Keratinocyte (primary cell): Measurements from ENCODE around the gene DNAJB13. TPM values are rescaled to one million over a fixed set of nuclear protein-coding genes. Genes with fewer than 3 reads are reported as not detected.

Experiments
- DNase-seq: peaks from one replicate; pipeline ENCODE4 v3.0.0-alpha.2; 2011; ENCODE audit warnings: low read depth, missing footprints, low spot score
- FAIRE-seq: peaks from 2 replicates; lab custom pipeline; 2011; peaks lifted over from hg19 to GRCh38; lab: Jason Lieb, UNC
- H2AFZ ChIP-seq: 2 replicates; pipeline ENCODE4 v1.6.0; 2012; ENCODE audit warnings: low read length, control low read depth, inconsistent platforms; ENCODE audit not compliant: control insufficient read depth
- H3K27ac ChIP-seq: 2 replicates; pipeline ENCODE4 v1.5.1; 2011; ENCODE audit warnings: low read length; ENCODE audit not compliant: control insufficient read depth, insufficient read depth
- H3K27me3 ChIP-seq: 3 replicates; pipeline ENCODE4 v1.6.0; 2011; ENCODE audit warnings: low read length; ENCODE audit not compliant: control insufficient read depth, insufficient read depth; ENCODE audit errors: extremely low read depth
- H3K36me3 ChIP-seq, 2 experiments: 2 replicates in 1 of 2; 3 replicates in 1 of 2; pipeline ENCODE4 v1.5.1; 2011; ENCODE audit warnings: low read length in 2 of 2, mild to moderate bottlenecking in 1 of 2; ENCODE audit not compliant: control insufficient read depth in 2 of 2, insufficient read depth in 2 of 2; ENCODE audit errors: extremely low read depth in 1 of 2
- H3K4me1 ChIP-seq: 3 replicates; pipeline ENCODE4 v1.5.1; 2011; ENCODE audit warnings: low read length; ENCODE audit not compliant: control insufficient read depth, insufficient read depth; ENCODE audit errors: extremely low read depth
- H3K4me2 ChIP-seq: 3 replicates; pipeline ENCODE4 v1.6.0; 2011; ENCODE audit warnings: low read depth, low read length; ENCODE audit not compliant: control insufficient read depth, insufficient read depth; ENCODE audit errors: extremely low read depth
- H3K4me3 ChIP-seq, 3 experiments: fragments of 200-600 bp in 1 of 3; sonication (generic) in 1 of 3; 2 replicates in 2 of 3; 3 replicates in 1 of 3; pipeline ENCODE4 v1.5.1; 2011 to 2016; ENCODE audit warnings: low read length in 3 of 3, mild to moderate bottlenecking in 3 of 3, control low read depth in 2 of 3, inconsistent platforms in 1 of 3, low read depth in 1 of 3, mixed read lengths in 1 of 3, mixed run types in 1 of 3, moderate library complexity in 1 of 3; ENCODE audit not compliant: control insufficient read depth in 2 of 3, insufficient read depth in 2 of 3; ENCODE audit errors: extremely low read depth in 1 of 3
- H3K79me2 ChIP-seq: 2 replicates; pipeline ENCODE4 v1.6.0; 2012; ENCODE audit warnings: low read length; ENCODE audit not compliant: control insufficient read depth, insufficient read depth
- H3K9ac ChIP-seq: 3 replicates; pipeline ENCODE4 v1.6.0; 2011; ENCODE audit warnings: low read length; ENCODE audit not compliant: control insufficient read depth, insufficient read depth; ENCODE audit errors: extremely low read depth
- H3K9me1 ChIP-seq: 3 replicates; pipeline ENCODE4 v1.6.0; 2011; ENCODE audit warnings: low read length; ENCODE audit not compliant: control insufficient read depth, insufficient read depth; ENCODE audit errors: extremely low read depth
- H3K9me3 ChIP-seq: 2 replicates; pipeline ENCODE4 v1.5.1; 2012; ENCODE audit warnings: low read depth, low read length; ENCODE audit not compliant: control insufficient read depth
- H4K20me1 ChIP-seq: 3 replicates; pipeline ENCODE4 v1.6.0; 2011; ENCODE audit warnings: low read length; ENCODE audit not compliant: control insufficient read depth, insufficient read depth; ENCODE audit errors: extremely low read depth
- CTCF ChIP-seq, 3 experiments: IDR thresholded peaks in 1 of 3; conservative IDR thresholded peaks in 1 of 3; optimal IDR thresholded peaks in 1 of 3; 2 replicates in 2 of 3; 3 replicates in 1 of 3; pipeline versions ENCODE3 to v1.5.1; 2011; ENCODE audit warnings: low read length in 3 of 3, mild to moderate bottlenecking in 3 of 3, moderate library complexity in 2 of 3, control low read depth in 1 of 3, inconsistent platforms in 1 of 3; ENCODE audit not compliant: insufficient read depth in 2 of 3; ENCODE audit errors: extremely low read depth in 1 of 3
- EZH2 ChIP-seq: IDR thresholded peaks from one replicate; pipeline ENCODE4 v1.6.1; 2012; ENCODE audit warnings: inconsistent platforms, mild to moderate bottlenecking, low read length, moderate library complexity
- dilution Hi-C: fragments of 300-500 bp; cut with MboI; formaldehyde crosslinking; loops from one replicate; pipeline ENCODE4 v1.7.0; 2020; ENCODE audit warnings: low sequenced_read_pairs; ENCODE audit not compliant: extremely low pct_ligation_motif_present
- polyA plus RNA-seq, 5 experiments: library from polyadenylated mRNA; depleted of rRNA in 3 of 5; stranded (reverse) in 3 of 5; stranded (forward) in 1 of 5; unstranded in 1 of 5; fragments of >200 nt; gene quantifications; 1 replicate in 1 of 5; 2 replicates in 3 of 5; 3 replicates in 1 of 5; pipeline versions ENCODE4 v1.2.1 to v1.2.3, GENCODE V29; 2011 to 2012; ENCODE audit warnings: missing spikeins in 2 of 5, low read depth in 1 of 5, low replicate concordance in 1 of 5

DNAJB13 gene
- polyA plus RNA-seq, 1 donor (not counting 4 experiments of a cell fraction or from before 2014, with no cell fraction given): 0.09 TPM

GRCh38 chr11:74000307-74001133, 49.7 kb downstream of the DNAJB13 start:
- Histone ChIP-seq H3K4me3 (no peak overlapping the region), H3K27ac (no peak overlapping the region), H2AFZ (no peak overlapping the region), H3K9ac (no peak overlapping the region), H3K36me3 (peaks cover 0 to 4% of the 10 kb centered on the region in 2 experiments), H3K4me1 (no peaks in the 10 kb centered on the region), H3K27me3 (no peaks in the 10 kb centered on the region), H3K9me1 (no peaks in the 10 kb centered on the region), H3K9me3 (no peaks in the 10 kb centered on the region), H3K4me2 (no peak overlapping the region), H3K79me2 (no peaks in the 10 kb centered on the region), H4K20me1 (no peaks in the 10 kb centered on the region)
- dilution Hi-C loops: no loop called here
- FAIRE-seq: no peak
- no peak for TF ChIP-seq EZH2
- DNase-seq: no peak

- DNase-seq: no peak
- no peaks in the 10 kb centered on the region for H4K20me1 ChIP-seq
- H3K9ac ChIP-seq: no peak overlapping the region
- H3K4me3 ChIP-seq: no peak overlapping the region
- no peak overlapping the region for H2AFZ ChIP-seq
- no peak for FAIRE-seq
- H3K4me2 ChIP-seq: no peak overlapping the region
- H3K4me1 ChIP-seq: no peaks in the 10 kb centered on the region
- dilution Hi-C loops: no loop called here
- H3K36me3 ChIP-seq: peaks cover 0 to 4% of the 10 kb centered on the region in 2 experiments
- H3K27me3 ChIP-seq: no peaks in the 10 kb centered on the region
- no peaks in the 10 kb centered on the region for H3K9me3 ChIP-seq
- H3K79me2 ChIP-seq: no peaks in the 10 kb centered on the region
- TF ChIP-seq EZH2: no peak
- TF ChIP-seq CTCF (optimal IDR thresholded peaks at IDR 0.05 in 1 of 3, IDR thresholded peaks at IDR 0.05 in 1 of 3, conservative IDR thresholded peaks at IDR 0.05 in 1 of 3; ENCODE audit: extremely low read depth in 1 of 3, insufficient read depth in 2 of 3, low read length in 3 of 3): no peak
- no peak overlapping the region for H3K27ac ChIP-seq
- no peaks in the 10 kb centered on the region for H3K9me1 ChIP-seq
Measured at GRCh38 chr11:74001822-74002286, 51.0 kb downstream of the DNAJB13 start.
